ENCODE measurements around the gene SIKE1. TPM values are rescaled to one million over a fixed set of nuclear protein-coding genes. Genes with fewer than 3 reads are reported as not detected.

SIKE1 gene
- total RNA-seq, 2 experiments from 2014 or later = 68.1 to 68.7 TPM

GRCh38 chr1:114723915-114724314 lies 56.6 kb downstream of the SIKE1 start:
- H3K9me3 Mint-ChIP-seq = no peaks in the 10 kb centered on the region
- CTCF ChIA-PET = no interaction called here

GRCh38 chr1:114723457-114723856 lies 57.0 kb downstream of the SIKE1 start:
- ATAC-seq (no peak), DNase-seq (no peak)
- Mint-ChIP-seq H3K27me3 (no peaks in the 10 kb centered on the region), H3K9me3 (no peaks in the 10 kb centered on the region), H3K4me1 (ENCODE audit: low read depth) (peaks cover 9% of the 10 kb centered on the region), H3K27ac (peak overlapping the region; percentile 40), H3K4me3 (no peak overlapping the region), H3K36me3 (ENCODE audit: low read depth) (peaks cover 67% of the 10 kb centered on the region)
- CTCF ChIA-PET = interaction anchor here (1.3 kb wide), 1 partner anchor 16 kb away, joined by 3 read pairs; no protein-coding TSS in a partner anchor
- intact Hi-C loops (cut with micrococcal nuclease) = no loop called here
- TF ChIP-seq CTCF (IDR thresholded peaks at IDR 0.05) = no peak
- POLR2A ChIA-PET = no interaction called here

More at GRCh38 chr1:114723915-114724314, 56.6 kb downstream of the SIKE1 start:
- Mint-ChIP-seq H3K27me3 (no peaks in the 10 kb centered on the region), H3K36me3 (ENCODE audit: low read depth) (peaks cover 64% of the 10 kb centered on the region), H3K27ac (peak overlapping the region; percentile 79), H3K4me3 (no peak overlapping the region), H3K4me1 (ENCODE audit: low read depth) (peaks cover 11% of the 10 kb centered on the region)
- TF ChIP-seq CTCF (IDR thresholded peaks at IDR 0.05) = no peak
- intact Hi-C loops (cut with micrococcal nuclease) = no loop called here
- POLR2A ChIA-PET = no interaction called here
- ATAC-seq (no peak), DNase-seq (no peak)

GRCh38 chr1:114720492-114720891 lies 60.0 kb downstream of the SIKE1 start:
- Mint-ChIP-seq H3K27me3 (no peaks in the 10 kb centered on the region), H3K9me3 (no peaks in the 10 kb centered on the region), H3K4me3 (no peak overlapping the region), H3K27ac (peak overlapping the region; percentile 61), H3K36me3 (ENCODE audit: low read depth) (peaks cover 72% of the 10 kb centered on the region), H3K4me1 (ENCODE audit: low read depth) (peaks cover 22% of the 10 kb centered on the region)
- no peak for TF ChIP-seq CTCF (IDR thresholded peaks at IDR 0.05)
- ChIA-PET CTCF (interaction anchor here (1.2 to 1.3 kb wide), 2 partner anchors 8 to 60 kb away, joined by 3 to 4 read pairs; partner anchors contain the start of gene SIKE1), POLR2A (interaction anchor here (1.0 to 1.3 kb wide), 3 partner anchors 11 to 21 kb away, joined by 4 to 6 read pairs (median 4); no protein-coding TSS in a partner anchor)
- ATAC-seq = no peak
- no peak for DNase-seq
- intact Hi-C loops (cut with micrococcal nuclease) = no loop called here

Other genes starting within 250 kb of the SIKE1 start
- gene BCAS2, start 199.1 kb downstream of the SIKE1 start, total RNA-seq = 10 to 100 TPM; 42.4 to 46.4 TPM
- 1 to 10 TPM in 1 of 2 experiments, under 1 TPM in 1; 0.99 to 1.5 TPM for gene DENND2C, start 110.6 kb downstream of the SIKE1 start, total RNA-seq
- gene AMPD1, start 85.1 kb downstream of the SIKE1 start, total RNA-seq = not detected
- gene NRAS, start 63.9 kb downstream of the SIKE1 start, total RNA-seq = 10 to 100 TPM; 49.1 to 49.9 TPM
- 100 to 1,000 TPM; 496 to 514 TPM for gene CSDE1, start 22.7 kb downstream of the SIKE1 start, total RNA-seq
- not detected for gene SYCP1, start 74.2 kb upstream of the SIKE1 start, total RNA-seq
- not detected for gene TSHB, start 249.1 kb upstream of the SIKE1 start, total RNA-seq

Measured in activated CD8-positive, alpha-beta T cell treated with anti-CD3 and anti-CD28 coated beads for 36 hours (primary cell).